CD4-positive, alpha-beta T cell (primary cell): Measurements from ENCODE around the gene ASIC3. TPM values are rescaled to one million over a fixed set of nuclear protein-coding genes. Genes with fewer than 3 reads are reported as not detected.

Experiments used
- ATAC-seq: fragments of 200-7000 bp; cut with Tn5 transposase; one replicate; pipeline ENCODE4 v1.10.0; 2022; ENCODE audit warnings: mild to moderate bottlenecking; ENCODE audit not compliant: poor library complexity
- CTCF ChIA-PET: fragments of 350-600 bp; sonication (Branson Sonifier 250); formaldehyde crosslinking; loops from one replicate; lab custom pipeline; 2021; ENCODE audit warnings: antibody characterized with exemption, inconsistent platforms; lab: Charles Lee
- POLR2A ChIA-PET: fragments of 350-600 bp; sonication (Branson Sonifier 250); formaldehyde crosslinking; loops from one replicate; lab custom pipeline; 2021; ENCODE audit warnings: antibody characterized with exemption, inconsistent platforms; lab: Charles Lee
- DNase-seq, 14 experiments: peaks; one replicate each; pipeline ENCODE4 v3.0.0-alpha.2; 2013 to 2020; ENCODE audit warnings: mixed read lengths in 2 of 14
- H3K27ac ChIP-seq, 2 donors: one replicate each; pipeline versions ENCODE4 v1.5.1 to v1.7.0; 2013; ENCODE audit warnings: low read length in 2 of 2, low read depth in 1 of 2, mild to moderate bottlenecking in 1 of 2
- H3K27me3 ChIP-seq, 2 experiments: 1 replicate in 1 of 2; 2 replicates in 1 of 2; pipeline versions ENCODE4 v1.6.1 to v1.7.0; 2013; ENCODE audit warnings: low read length in 2 of 2, control low read depth in 1 of 2, mild to moderate bottlenecking in 1 of 2, moderate library complexity in 1 of 2; ENCODE audit not compliant: insufficient read depth in 2 of 2, control insufficient read depth in 1 of 2
- H3K36me3 ChIP-seq: one replicate; pipeline ENCODE4 v1.6.1; 2013; ENCODE audit warnings: low read length, control low read depth; ENCODE audit not compliant: insufficient read depth
- H3K4me1 ChIP-seq: one replicate; pipeline ENCODE4 v1.6.1; 2013; ENCODE audit warnings: low read length, control low read depth; ENCODE audit not compliant: insufficient read depth
- H3K4me3 ChIP-seq: one replicate; pipeline ENCODE4 v1.5.1; 2013; ENCODE audit warnings: mild to moderate bottlenecking, low read length, moderate library complexity
- H3K9me3 ChIP-seq, 2 experiments: 1 replicate in 1 of 2; 2 replicates in 1 of 2; pipeline versions ENCODE4 v1.6.1 to v1.7.0; 2013; ENCODE audit warnings: low read length in 2 of 2, mild to moderate bottlenecking in 2 of 2, control low read depth in 1 of 2, moderate library complexity in 1 of 2; ENCODE audit not compliant: control insufficient read depth in 1 of 2, insufficient read depth in 1 of 2
- H3K27ac Mint-ChIP-seq: one replicate; pipeline ENCODE4 v1.8.0; 2020; ENCODE audit warnings: mixed read lengths
- H3K27me3 Mint-ChIP-seq: one replicate; pipeline ENCODE4 v1.8.0; 2021; ENCODE audit warnings: mixed read lengths
- H3K36me3 Mint-ChIP-seq: one replicate; pipeline ENCODE4 v1.8.0; 2021; ENCODE audit warnings: low read depth, mixed read lengths
- H3K4me1 Mint-ChIP-seq: one replicate; pipeline ENCODE4 v1.8.0; 2021; ENCODE audit warnings: low read depth, mixed read lengths
- H3K4me3 Mint-ChIP-seq: one replicate; pipeline ENCODE4 v1.8.0; 2020; ENCODE audit warnings: mild to moderate bottlenecking, mixed read lengths
- H3K9me3 Mint-ChIP-seq: one replicate; pipeline ENCODE4 v1.8.0; 2020; ENCODE audit warnings: mixed read lengths
- CTCF ChIP-seq: fragments of 200-600 bp; IDR thresholded peaks from one replicate; pipeline ENCODE4 v1.8.0; 2022; ENCODE audit warnings: antibody characterized with exemption, mild to moderate bottlenecking
- intact Hi-C, 2 experiments: fragments of 100-400 bp; cut with DNase I in 1 of 2; cut with micrococcal nuclease in 1 of 2; formaldehyde crosslinking; loops; one replicate each; pipeline versions ENCODE4 v1.15.1 to v1.9.0; 2023 to 2025; cut with DNase I, micrococcal nuclease
- total RNA-seq, 174 experiments: library from RNA in 2 of 174; stranded (reverse) in 2 of 174; gene quantifications; one replicate each; pipeline ENCODE4 v1.2.3 and lab custom pipeline; 2021 to 2026

The ASIC3 gene
- total RNA-seq, 2 experiments from 2014 or later = 13.8 to 15.2 TPM

GRCh38 chr7:151013733-151014497 lies 34.4 kb upstream of the ASIC3 start:
- ChIA-PET CTCF (interaction anchor here (0.7 to 2.6 kb wide), 6 partner anchors 14 to 54 kb away, joined by 3 to 10 read pairs (median 3); partner anchors contain the start of gene ABCB8), POLR2A (interaction anchor here (0.8 to 8.5 kb wide), 16 partner anchors 8 to 112 kb away, joined by 3 to 77 read pairs (median 4); partner anchors contain the start of genes ABCB8, CDK5, NOS3 and SLC4A2)
- peaks cover 8% of the 10 kb centered on the region for H3K36me3 Mint-ChIP-seq
- Histone ChIP-seq H3K4me3 (peak overlapping the region; percentile 72), H3K27me3 (no peaks in the 10 kb centered on the region), H3K36me3 (no peaks in the 10 kb centered on the region), H3K9me3 (peaks cover 0 to 6% of the 10 kb centered on the region in 2 experiments), H3K27ac (peak overlapping the region; percentile 97 to 99), H3K4me1 (peaks cover 97% of the 10 kb centered on the region)
- ATAC-seq (peak; percentile 62), DNase-seq (peak; percentile 80 to 99 (median 90))
- no peaks in the 10 kb centered on the region for H3K27me3 Mint-ChIP-seq
- peak overlapping the region; percentile 91 for H3K4me3 Mint-ChIP-seq
- peak overlapping the region; percentile 97 for H3K27ac Mint-ChIP-seq
- intact Hi-C loops = loop anchor here (1.0 to 10.0 kb wide), 5 partner anchors 14 to 921 kb away; partner anchors contain the start of genes ABCB8 (in 2 of the 2) and KCNH2 (in 1 of the 2)
- H3K4me1 Mint-ChIP-seq = peaks cover 88% of the 10 kb centered on the region
- TF ChIP-seq CTCF = no peak
- no peaks in the 10 kb centered on the region for H3K9me3 Mint-ChIP-seq

- no peak for TF ChIP-seq CTCF
- H3K9me3 ChIP-seq = peaks cover 0 to 6% of the 10 kb centered on the region in 2 experiments
- Mint-ChIP-seq H3K27me3 (no peaks in the 10 kb centered on the region), H3K9me3 (no peaks in the 10 kb centered on the region), H3K36me3 (peaks cover 8% of the 10 kb centered on the region), H3K4me3 (peak overlapping the region; percentile 85), H3K4me1 (peaks cover 90% of the 10 kb centered on the region), H3K27ac (peak overlapping the region; percentile 97)
- no peaks in the 10 kb centered on the region for H3K27me3 ChIP-seq
- POLR2A ChIA-PET = interaction anchor here (0.8 to 8.5 kb wide), 9 partner anchors 10 to 45 kb away, joined by 3 to 77 read pairs (median 11); partner anchors contain the start of genes ABCB8, CDK5, NOS3 and SLC4A2
- ATAC-seq (no peak), DNase-seq (peak in 10 of 14 experiments; percentile 28 to 71 (median 50))
- intact Hi-C loops = loop anchor here (1.0 to 10.0 kb wide), 6 partner anchors 13 to 920 kb away; partner anchors contain the start of genes ABCB8 (in 2 of the 2), CDK5 (in 2 of the 2), SLC4A2 (in 2 of the 2) and KCNH2 (in 1 of the 2)
- peak overlapping the region; percentile 97 to 99 for H3K27ac ChIP-seq
- H3K36me3 ChIP-seq = no peaks in the 10 kb centered on the region
- CTCF ChIA-PET = interaction anchor here (0.6 to 1.4 kb wide), 5 partner anchors 21 to 76 kb away, joined by 3 read pairs; no protein-coding TSS in a partner anchor
- peaks cover 96% of the 10 kb centered on the region for H3K4me1 ChIP-seq
- peak overlapping the region; percentile 72 for H3K4me3 ChIP-seq
Observed at GRCh38 chr7:151014950-151015349, 33.4 kb upstream of the ASIC3 start.

DNA sequence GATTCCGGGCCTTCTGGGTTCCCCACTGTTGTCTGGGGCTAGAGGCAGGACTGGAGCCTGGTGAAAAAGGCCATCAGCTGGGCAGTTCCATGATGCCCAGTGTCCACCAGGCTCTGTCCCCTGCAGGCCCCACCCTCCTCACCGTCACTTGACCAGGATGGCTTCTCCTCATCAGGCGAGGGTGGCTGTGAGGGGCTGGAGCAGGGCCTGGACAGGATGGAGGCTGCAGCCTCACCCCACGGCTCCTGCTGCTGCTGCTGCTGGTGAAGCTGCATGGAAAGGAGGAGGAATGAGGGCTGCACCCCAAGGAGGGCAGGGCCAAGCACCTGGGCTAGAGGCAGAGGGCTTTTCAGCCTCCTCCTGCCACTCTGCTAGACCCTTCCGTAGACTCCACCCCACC lies 32.4 kb upstream of the ASIC3 start:
- peak overlapping the region; percentile 97 to 99 for H3K27ac ChIP-seq
- intact Hi-C loops = loop anchor here (1.0 to 10.0 kb wide), 5 partner anchors 13 to 919 kb away; partner anchors contain the start of genes CDK5 (in 2 of the 2), SLC4A2 (in 2 of the 2) and ABCB8 (in 1 of the 2)
- H3K9me3 ChIP-seq = peaks cover 0 to 6% of the 10 kb centered on the region in 2 experiments
- Mint-ChIP-seq H3K4me1 (peaks cover 80% of the 10 kb centered on the region), H3K4me3 (peak overlapping the region; percentile 64), H3K27ac (peak overlapping the region; percentile 83), H3K27me3 (peaks cover 9% of the 10 kb centered on the region), H3K36me3 (peaks cover 8% of the 10 kb centered on the region), H3K9me3 (no peaks in the 10 kb centered on the region)
- H3K36me3 ChIP-seq = no peaks in the 10 kb centered on the region
- no peak for TF ChIP-seq CTCF
- POLR2A ChIA-PET = interaction anchor here (1.4 kb wide), 1 partner anchor 42 kb away, joined by 4 read pairs; no protein-coding TSS in a partner anchor
- ATAC-seq (no peak), DNase-seq (no peak)
- H3K4me1 ChIP-seq = peaks cover 86% of the 10 kb centered on the region
- CTCF ChIA-PET = interaction anchor here (1.2 to 4.6 kb wide), 2 partner anchors 12 to 53 kb away, joined by 5 to 39 read pairs; partner anchors contain the start of gene ABCB8
- H3K27me3 ChIP-seq = peaks cover 4 to 7% of the 10 kb centered on the region in 2 experiments
- H3K4me3 ChIP-seq = no peak overlapping the region
